Measurements from ENCODE around the gene ARL3. TPM values are rescaled to one million over a fixed set of nuclear protein-coding genes. Genes with fewer than 3 reads are reported as not detected.
"Not testable (repeated sequence)": the region's sequence is repeated elsewhere in the genome, so short reads cannot be mapped to it uniquely, and the experiment has no call there.

Gene ARL3
- total RNA-seq, 6 experiments from 2014 or later: 13.2 to 18.4 (median 16.8) TPM

DNA sequence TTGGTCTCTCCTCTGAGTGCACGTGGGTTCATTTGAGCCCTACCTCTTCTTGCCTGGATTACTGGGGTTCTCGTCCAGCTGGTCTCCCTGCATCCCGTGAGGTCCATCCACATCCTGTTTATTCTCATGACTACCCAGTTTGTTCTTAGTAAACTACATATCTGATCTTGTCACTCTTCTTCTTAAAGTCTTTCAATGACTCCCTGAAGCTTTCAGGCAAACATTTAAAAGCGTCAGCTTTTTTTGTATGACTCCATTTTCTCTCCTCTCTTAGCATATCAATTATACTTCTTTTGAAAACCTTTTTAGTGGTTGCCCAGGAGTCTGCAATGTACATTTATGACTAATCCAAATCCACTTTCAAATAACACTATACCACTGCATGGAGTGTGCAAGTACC, 7.8 kb upstream of the ARL3 start:
- no peak for DNase-seq
- peaks cover 19% of the 10 kb centered on the region for H3K36me3 Mint-ChIP-seq (ENCODE audit: low read depth)
- H3K4me3 Mint-ChIP-seq: no peak overlapping the region
- H3K27ac Mint-ChIP-seq: peak overlapping the region; percentile 37
- H3K27me3 Mint-ChIP-seq (ENCODE audit: insufficient read depth): no peaks in the 10 kb centered on the region
- no peaks in the 10 kb centered on the region for H3K9me3 Mint-ChIP-seq
- no peak for TF ChIP-seq CTCF (IDR thresholded peaks at IDR 0.05)
- peaks cover 42% of the 10 kb centered on the region for H3K4me1 Mint-ChIP-seq (ENCODE audit: low read depth)

DNA sequence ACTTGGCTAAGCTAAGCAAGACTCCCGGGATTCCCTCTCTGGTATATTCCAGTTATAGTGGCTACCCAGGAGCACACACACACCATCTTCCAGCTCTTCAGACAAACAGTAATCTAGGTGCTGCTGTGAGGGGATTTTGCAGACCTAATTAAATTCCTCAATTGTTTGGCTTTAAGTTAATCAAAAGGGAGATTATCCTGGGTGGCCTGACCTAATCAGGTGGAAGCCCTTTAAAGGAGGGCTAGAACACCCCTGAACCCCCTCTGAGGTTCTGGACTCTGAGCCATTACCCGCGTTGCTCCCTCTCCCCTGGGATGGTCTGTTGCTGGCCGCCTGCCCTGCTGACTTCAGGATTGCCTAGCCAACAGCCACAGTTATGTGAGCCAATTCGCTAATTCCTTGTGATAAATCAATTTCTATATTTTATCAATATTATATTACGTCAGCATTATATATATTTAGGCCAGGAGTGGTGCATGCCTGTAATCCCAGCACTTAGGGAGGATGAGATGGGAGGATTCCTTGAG, 6.6 kb upstream of the ARL3 start:
- Mint-ChIP-seq H3K27me3 (ENCODE audit: insufficient read depth) (no peaks in the 10 kb centered on the region), H3K4me1 (ENCODE audit: low read depth) (peaks cover 43% of the 10 kb centered on the region), H3K9me3 (no peaks in the 10 kb centered on the region), H3K36me3 (ENCODE audit: low read depth) (peaks cover 13% of the 10 kb centered on the region), H3K27ac (no peak overlapping the region), H3K4me3 (no peak overlapping the region)
- no peak for DNase-seq
- TF ChIP-seq CTCF (IDR thresholded peaks at IDR 0.05): no peak

- no peak for DNase-seq
- TF ChIP-seq CTCF (IDR thresholded peaks at IDR 0.05): no peak
- Mint-ChIP-seq H3K27me3 (ENCODE audit: insufficient read depth) (no peaks in the 10 kb centered on the region), H3K9me3 (no peaks in the 10 kb centered on the region), H3K4me3 (no peak overlapping the region), H3K36me3 (ENCODE audit: low read depth) (peaks cover 13% of the 10 kb centered on the region), H3K27ac (no peak overlapping the region; the same call in 1 of the 2 replicates), H3K4me1 (ENCODE audit: low read depth) (peaks cover 47% of the 10 kb centered on the region)
These were observed 6.1 kb upstream of the ARL3 start for GRCh38 chr10:102720337-102720736.

DNA sequence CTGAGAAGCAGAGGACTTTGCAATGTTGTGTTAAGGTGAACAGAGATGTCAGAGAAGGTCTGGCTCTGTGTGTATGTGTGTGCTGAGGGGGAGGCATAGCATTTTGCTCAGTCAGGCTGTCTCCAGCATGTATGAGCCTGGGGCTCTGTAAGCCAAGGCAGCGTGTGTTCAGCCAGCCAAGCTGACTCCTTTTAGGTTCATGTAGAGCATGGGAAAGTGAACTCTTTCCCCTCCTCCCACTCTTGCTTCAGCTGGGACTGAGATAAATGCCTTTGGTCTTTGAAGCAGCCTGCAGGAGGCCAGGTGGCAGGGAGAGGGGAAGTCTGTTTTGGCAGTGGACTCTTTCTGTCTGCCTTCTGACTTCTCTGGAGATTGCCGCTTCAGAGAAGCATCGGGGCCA, 4.0 kb upstream of the ARL3 start:
- H3K36me3 Mint-ChIP-seq (ENCODE audit: low read depth): peaks cover 5% of the 10 kb centered on the region
- no peaks in the 10 kb centered on the region for H3K27me3 Mint-ChIP-seq (ENCODE audit: insufficient read depth)
- no peak for TF ChIP-seq CTCF (IDR thresholded peaks at IDR 0.05)
- no peak overlapping the region for H3K4me3 Mint-ChIP-seq
- peaks cover 51% of the 10 kb centered on the region for H3K4me1 Mint-ChIP-seq (ENCODE audit: low read depth)
- peak overlapping the region; percentile 37; the same call in 1 of the 2 replicates for H3K27ac Mint-ChIP-seq
- no peaks in the 10 kb centered on the region for H3K9me3 Mint-ChIP-seq
- peak; percentile 43 for DNase-seq

DNA sequence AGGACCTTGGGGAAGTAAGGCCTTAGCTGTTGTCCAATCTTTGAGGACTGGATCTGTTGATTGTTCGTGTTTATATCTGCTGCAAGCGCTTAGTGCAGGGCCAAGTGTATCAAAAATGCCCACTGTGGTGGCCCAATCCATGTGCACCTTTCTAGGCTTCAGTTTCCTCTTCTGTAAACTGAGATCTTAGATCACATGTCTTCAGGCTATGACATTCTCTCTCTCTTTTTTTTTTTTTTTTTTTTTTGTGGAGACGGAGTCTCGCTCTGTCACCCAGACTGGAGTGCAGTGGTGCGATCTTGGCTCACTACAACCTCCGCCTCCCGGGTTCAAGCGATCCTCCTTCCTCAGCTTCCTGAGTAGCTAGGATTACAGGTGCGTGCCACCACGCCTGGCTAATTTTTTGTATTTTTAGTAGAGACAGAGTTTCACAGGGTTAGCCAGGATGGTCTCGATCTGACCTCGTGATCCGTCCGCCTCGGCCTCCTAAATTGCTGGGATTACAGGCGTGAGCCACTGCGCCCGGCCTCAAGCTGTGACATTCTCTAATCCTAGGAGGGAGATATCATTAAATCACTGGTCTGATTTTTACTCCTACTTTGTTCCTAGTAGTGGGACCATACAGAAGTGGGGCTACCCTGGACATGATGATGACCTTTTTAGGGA, 2.8 kb upstream of the ARL3 start:
- peaks cover 60% of the 10 kb centered on the region for H3K4me1 Mint-ChIP-seq (ENCODE audit: low read depth)
- not testable (repeated sequence) for H3K27ac Mint-ChIP-seq; DNase-seq; H3K9me3 Mint-ChIP-seq; H3K4me3 Mint-ChIP-seq; H3K27me3 Mint-ChIP-seq (ENCODE audit: insufficient read depth); H3K36me3 Mint-ChIP-seq (ENCODE audit: low read depth)

- no peaks in the 10 kb centered on the region for H3K27me3 Mint-ChIP-seq (ENCODE audit: insufficient read depth)
- no peaks in the 10 kb centered on the region for H3K9me3 Mint-ChIP-seq
- H3K4me3 Mint-ChIP-seq: peak overlapping the region; percentile 46; the same call in 1 of the 2 replicates
- no peak for TF ChIP-seq CTCF (IDR thresholded peaks at IDR 0.05)
- peaks cover 65% of the 10 kb centered on the region for H3K4me1 Mint-ChIP-seq (ENCODE audit: low read depth)
- no peak for DNase-seq
- no peak overlapping the region for H3K27ac Mint-ChIP-seq
- H3K36me3 Mint-ChIP-seq (ENCODE audit: low read depth): peaks cover 5% of the 10 kb centered on the region
These were observed 1.7 kb upstream of the ARL3 start for GRCh38 chr10:102715880-102716279.
